HCT116 (cell line): Measurements from ENCODE around the gene CAPN3. TPM values are rescaled to one million over a fixed set of nuclear protein-coding genes. Genes with fewer than 3 reads are reported as not detected.

Experiments
- ATAC-seq: fragments of 200-7000 bp; cut with Tn5 transposase; 2 replicates; pipeline ENCODE4 v1.9.1; 2020; ENCODE audit warnings: mild to moderate bottlenecking, moderate library complexity
- BruUV-seq: library from RNA; stranded (reverse); fragments of 400-500 nt; replicated peaks from 2 replicates; lab custom pipeline; 2021; lab: Mats Ljungman, UMichigan
- CTCF ChIA-PET: fragments of 300-600 bp; sonication (Branson Sonifier 250); formaldehyde crosslinking; loops from one replicate; lab custom pipeline; 2021; ENCODE audit warnings: antibody characterized with exemption; lab: Charles Lee
- POLR2A ChIA-PET: fragments of 300-600, 350-600 bp; sonication (Branson Sonifier 250); formaldehyde crosslinking; loops from one replicate; lab custom pipeline; 2021; ENCODE audit warnings: antibody characterized with exemption; lab: Charles Lee
- RAD21 ChIA-PET, 2 experiments: fragments of 300-600 bp; sonication (Branson Sonifier 250); formaldehyde crosslinking; loops; one replicate each; lab custom pipeline; 2023; ENCODE audit warnings: low total read pairs in 2 of 2; ENCODE audit not compliant: uncharacterized antibody in 2 of 2, unreplicated experiment in 2 of 2, low non-redundant PET in 1 of 2; lab: Charles Lee
- DNase-seq: peaks from one replicate; pipeline ENCODE4 v3.0.0-alpha.2; 2010; ENCODE audit warnings: low read depth, low spot score
- H2AFZ ChIP-seq: fragments of 200-600 bp; shearing (Covaris generic), sonication (generic); 2 replicates; pipeline ENCODE4 v1.6.1; 2017; ENCODE audit warnings: low read depth, mixed run types, mixed read lengths, antibody characterized with exemption, low read length; ENCODE audit not compliant: poor library complexity, severe bottlenecking
- H3K27ac ChIP-seq: 2 replicates; pipeline ENCODE4 v1.5.1; 2012; ENCODE audit warnings: low read depth, low read length
- H3K27me3 ChIP-seq: fragments of 200-600 bp; sonication (generic); 2 replicates; pipeline ENCODE4 v1.6.1; 2016; ENCODE audit warnings: mixed run types, low read length, mixed read lengths; ENCODE audit not compliant: insufficient read depth
- H3K36me3 ChIP-seq, 2 experiments: fragments of 200-500 bp in 1 of 2; fragments of 200-600 bp in 1 of 2; sonication (Bioruptor generic) in 1 of 2; sonication (generic) in 1 of 2; 2 replicates each; pipeline versions ENCODE4 v1.5.1 to v1.6.1; 2014 to 2016; ENCODE audit warnings: low read length in 2 of 2, inconsistent platforms in 1 of 2, mixed read lengths in 1 of 2, mixed run types in 1 of 2; ENCODE audit not compliant: insufficient read depth in 2 of 2, control insufficient read depth in 1 of 2
- H3K4me1 ChIP-seq, 2 experiments: fragments of 200-600 bp in 1 of 2; sonication (generic) in 1 of 2; 2 replicates each; pipeline versions ENCODE4 v1.5.1 to v1.6.1; 2012 to 2017; ENCODE audit warnings: low read length in 2 of 2, inconsistent platforms in 1 of 2, mild to moderate bottlenecking in 1 of 2, mixed read lengths in 1 of 2, mixed run types in 1 of 2, moderate library complexity in 1 of 2; ENCODE audit not compliant: insufficient read depth in 2 of 2, control insufficient read depth in 1 of 2
- H3K4me2 ChIP-seq: fragments of 200-600 bp; sonication (generic); 2 replicates; pipeline ENCODE4 v1.6.1; 2017; ENCODE audit warnings: mixed run types, low read length, mixed read lengths
- H3K4me3 ChIP-seq, 2 experiments: fragments of 200-600 bp in 1 of 2; sonication (generic) in 1 of 2; replicated peaks in 1 of 2; 2 replicates each; pipeline ENCODE4 v1.5.1; 2011 to 2016; ENCODE audit warnings: low read length in 2 of 2, control low read depth in 1 of 2, low read depth in 1 of 2, mild to moderate bottlenecking in 1 of 2, mixed read lengths in 1 of 2, mixed run types in 1 of 2
- H3K79me2 ChIP-seq: fragments of 200-600 bp; sonication (generic); 2 replicates; pipeline ENCODE4 v1.6.1; 2017; ENCODE audit warnings: mild to moderate bottlenecking, mixed run types, low read length, moderate library complexity, mixed read lengths; ENCODE audit not compliant: insufficient read depth
- H3K9ac ChIP-seq: fragments of 200-600 bp; sonication (generic); 2 replicates; pipeline ENCODE4 v1.6.1; 2016; ENCODE audit warnings: low read length, mixed read lengths
- H3K9me2 ChIP-seq: fragments of 200-600 bp; sonication (generic), shearing (Covaris generic); 2 replicates; pipeline ENCODE4 v1.6.1; 2017; ENCODE audit warnings: mixed run types, mild to moderate bottlenecking, moderate library complexity; ENCODE audit not compliant: insufficient read depth
- H3K9me3 ChIP-seq, 2 experiments: fragments of 200-500 bp in 1 of 2; fragments of 200-600 bp in 1 of 2; sonication (Bioruptor generic) in 1 of 2; sonication (generic) in 1 of 2; 2 replicates each; pipeline ENCODE4 v1.6.1; 2014 to 2017; ENCODE audit warnings: low read length in 2 of 2, mixed read lengths in 2 of 2, inconsistent platforms in 1 of 2, low read depth in 1 of 2, mild to moderate bottlenecking in 1 of 2, mixed run types in 1 of 2, moderate library complexity in 1 of 2; ENCODE audit not compliant: control insufficient read depth in 1 of 2, insufficient read depth in 1 of 2
- H4K20me1 ChIP-seq: fragments of 200-600 bp; sonication (generic), shearing (Covaris generic); 2 replicates; pipeline ENCODE4 v1.6.1; 2017; ENCODE audit warnings: mixed run types, mild to moderate bottlenecking, moderate library complexity; ENCODE audit not compliant: insufficient read depth
- ATF3 ChIP-seq: IDR thresholded peaks from 2 replicates; pipeline ENCODE4 v1.6.1; 2012
- CBX3 ChIP-seq: IDR thresholded peaks from 2 replicates; pipeline ENCODE4 v1.6.1; 2012; ENCODE audit warnings: low read depth
- ELF1 ChIP-seq: IDR thresholded peaks from 2 replicates; pipeline ENCODE4 v1.6.1; 2012; ENCODE audit warnings: low read depth, borderline replicate concordance
- EZH2 ChIP-seq: fragments of 200-600 bp; sonication (generic); IDR thresholded peaks from 2 replicates; pipeline ENCODE4 v1.6.1; 2017; ENCODE audit warnings: antibody characterized with exemption, mixed run types
- FOSL1 ChIP-seq: IDR thresholded peaks from 2 replicates; pipeline ENCODE4 v1.6.1; 2012; ENCODE audit warnings: low read depth
- JUND ChIP-seq: IDR thresholded peaks from 2 replicates; pipeline ENCODE4 v1.6.1; 2012
- POLR2AphosphoS5 ChIP-seq: IDR thresholded peaks from 2 replicates; pipeline ENCODE4 v1.6.1; 2011; ENCODE audit warnings: mild to moderate bottlenecking, low read depth, low read length, moderate library complexity
- REST ChIP-seq: IDR thresholded peaks from 2 replicates; pipeline ENCODE4 v1.6.1; 2012; ENCODE audit warnings: low read depth
- SP1 ChIP-seq: IDR thresholded peaks from 2 replicates; pipeline ENCODE4 v1.6.1; 2012; ENCODE audit warnings: low read depth
- SRF ChIP-seq: IDR thresholded peaks from 2 replicates; pipeline ENCODE4 v1.6.1; 2012; ENCODE audit warnings: low read depth
- ZBTB33 ChIP-seq: IDR thresholded peaks from 2 replicates; pipeline ENCODE4 v1.6.1; 2011; ENCODE audit warnings: mild to moderate bottlenecking, low read length, moderate library complexity; ENCODE audit not compliant: insufficient replicate concordance; ENCODE audit errors: extremely low read depth
- ZNF274 ChIP-seq: fragments of 200-500 bp; sonication (Bioruptor generic); IDR thresholded peaks from 2 replicates; pipeline ENCODE4 v1.6.1; 2014; ENCODE audit warnings: mild to moderate bottlenecking, low read depth, low read length, inconsistent platforms
- intact Hi-C: fragments of 100-400 bp; cut with micrococcal nuclease; formaldehyde crosslinking; loops from 2 replicates; pipeline ENCODE4 v1.10.0; 2022
- total RNA-seq: library from RNA; stranded (reverse); gene quantifications from one replicate; pipeline ENCODE4 v1.2.1, GENCODE V29; 2021; ENCODE audit not compliant: unreplicated experiment

The CAPN3 gene
- total RNA-seq, 1 experiment from 2014 or later, result 1.8 TPM

GRCh38 chr15:42445551-42445950, 86.2 kb downstream of the CAPN3 start:
- H3K9ac ChIP-seq, result no peak overlapping the region
- POLR2A ChIA-PET, result no interaction called here
- H3K4me1 ChIP-seq, result no peaks in the 10 kb centered on the region
- ATAC-seq, result no peak
- H3K27me3 ChIP-seq, result no peaks in the 10 kb centered on the region
- no peak overlapping the region for H3K4me2 ChIP-seq
- no TSS peak for BruUV-seq
- no peak for TF ChIP-seq ELF1
- no peak for TF ChIP-seq FOSL1
- no peak for TF ChIP-seq SP1
- TF ChIP-seq ZNF274, result no peak
- TF ChIP-seq JUND, result no peak
- no peak for TF ChIP-seq ZBTB33
- no peak for TF ChIP-seq REST
- no peak for TF ChIP-seq EZH2
- TF ChIP-seq SRF, result no peak
- TF ChIP-seq ATF3, result no peak
- no peak for TF ChIP-seq POLR2AphosphoS5
- no peak for TF ChIP-seq CBX3
- TF ChIP-seq, all 23 proteins: peak for 0
- ChIA-PET CTCF (no interaction called here), RAD21 (no interaction called here)
- Histone ChIP-seq H2AFZ (no peak overlapping the region), H3K36me3 (peaks cover 8 to 23% of the 10 kb centered on the region in 2 experiments; a peak in 2 of 4 replicates), H3K9me3 (no peaks in the 10 kb centered on the region), H3K9me2 (no peaks in the 10 kb centered on the region), H3K79me2 (no peaks in the 10 kb centered on the region), H3K27ac (no peak overlapping the region), H3K4me3 (no peak overlapping the region), H4K20me1 (no peaks in the 10 kb centered on the region)
- intact Hi-C loops, result no loop called here
- no peak for DNase-seq
